Karpas-422 (cell line): ENCODE measurements around the gene ABHD17C. TPM values are rescaled to one million over a fixed set of nuclear protein-coding genes. Genes with fewer than 3 reads are reported as not detected.

ENCODE experiments used
- DNase-seq: peaks from one replicate; pipeline ENCODE4 v3.0.0-alpha.2; 2015
- H2AFZ ChIP-seq: fragments of 200-600 bp; sonication (generic); 2 replicates; pipeline ENCODE4 v1.6.1; 2014; ENCODE audit warnings: antibody characterized with exemption, low read length, mixed read lengths
- H3K27ac ChIP-seq: fragments of 200-600 bp; sonication (generic); 2 replicates; pipeline ENCODE4 v1.5.1; 2014; ENCODE audit warnings: mild to moderate bottlenecking, low read length, moderate library complexity
- H3K27me3 ChIP-seq: fragments of 200-600 bp; sonication (generic); 2 replicates; pipeline ENCODE4 v1.6.1; 2014; ENCODE audit warnings: low read length, mixed read lengths
- H3K36me3 ChIP-seq: fragments of 200-600 bp; sonication (generic); 2 replicates; pipeline ENCODE4 v1.6.1; 2014; ENCODE audit warnings: low read length, mixed read lengths; ENCODE audit not compliant: insufficient read depth
- H3K4me1 ChIP-seq: fragments of 200-600 bp; sonication (generic); 2 replicates; pipeline ENCODE4 v1.6.1; 2014; ENCODE audit warnings: mild to moderate bottlenecking, low read length, mixed read lengths
- H3K4me2 ChIP-seq: fragments of 200-600 bp; sonication (generic); 2 replicates; pipeline ENCODE4 v1.6.1; 2014; ENCODE audit warnings: low read length, low read depth, mild to moderate bottlenecking; ENCODE audit not compliant: poor library complexity, severe bottlenecking
- H3K4me3 ChIP-seq: fragments of 200-600 bp; sonication (generic); 2 replicates; pipeline ENCODE4 v1.5.1; 2014; ENCODE audit warnings: mild to moderate bottlenecking, antibody characterized with exemption, low read length, mixed read lengths
- H3K79me2 ChIP-seq: fragments of 200-600 bp; sonication (generic); 2 replicates; pipeline ENCODE4 v1.6.1; 2014; ENCODE audit warnings: mild to moderate bottlenecking, low read length, mixed read lengths
- H3K9ac ChIP-seq: fragments of 200-600 bp; sonication (generic); 2 replicates; pipeline ENCODE4 v1.6.0; 2014; ENCODE audit warnings: low read length
- H3K9me2 ChIP-seq: fragments of 200-600 bp; sonication (generic), shearing (Covaris generic); replicated peaks from 2 replicates; pipeline ENCODE4 v1.6.0; 2014; ENCODE audit warnings: mild to moderate bottlenecking, low read length, moderate library complexity; ENCODE audit not compliant: insufficient read depth
- H3K9me3 ChIP-seq: fragments of 300-700, 200-600 bp; sonication (generic); 2 replicates; pipeline ENCODE4 v1.6.1; 2014; ENCODE audit warnings: low read length, mixed read lengths
- H4K20me1 ChIP-seq: fragments of 200-600 bp; sonication (generic); 2 replicates; pipeline ENCODE4 v1.6.1; 2014; ENCODE audit warnings: mild to moderate bottlenecking, antibody characterized with exemption, low read length, low read depth; ENCODE audit not compliant: insufficient read depth
- total RNA-seq: library from RNA; depleted of rRNA; stranded (reverse); fragments of >200 nt; shearing (Covaris generic); gene quantifications from 2 replicates; pipeline ENCODE4 v1.2.3, GENCODE V29; 2014; ENCODE audit warnings: low replicate concordance

Gene ABHD17C
- total RNA-seq, 1 experiment from 2014 or later: 0.48 TPM

DNA sequence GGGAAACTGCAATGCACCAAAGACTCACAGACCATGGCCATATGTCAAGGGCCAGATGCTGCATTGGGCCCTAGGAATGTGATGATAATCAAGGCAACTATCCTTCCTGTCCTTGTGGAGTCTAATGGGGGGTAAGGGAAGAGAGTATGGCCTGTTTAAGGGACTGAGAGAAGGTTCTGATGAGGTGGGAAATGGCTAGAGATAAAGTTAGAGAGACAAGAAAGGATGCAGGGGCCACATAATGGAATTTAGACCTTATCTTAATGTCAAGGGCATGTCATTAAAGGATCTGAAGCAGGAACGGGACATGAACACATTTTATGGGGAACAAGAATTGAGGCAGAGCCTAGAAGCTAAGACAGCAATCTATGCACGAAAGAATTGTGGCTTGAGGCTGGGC, 30.0 kb upstream of the ABHD17C start:
- Histone ChIP-seq H3K9me3 (no peaks in the 10 kb centered on the region), H3K36me3 (no peaks in the 10 kb centered on the region), H2AFZ (no peak overlapping the region), H3K9ac (no peak overlapping the region), H3K9me2 (no peaks in the 10 kb centered on the region), H3K4me2 (no peak overlapping the region), H3K79me2 (no peaks in the 10 kb centered on the region), H3K27me3 (no peaks in the 10 kb centered on the region), H4K20me1 (no peaks in the 10 kb centered on the region), H3K27ac (no peak overlapping the region), H3K4me1 (no peaks in the 10 kb centered on the region), H3K4me3 (no peak overlapping the region)
- no peak for DNase-seq

DNA sequence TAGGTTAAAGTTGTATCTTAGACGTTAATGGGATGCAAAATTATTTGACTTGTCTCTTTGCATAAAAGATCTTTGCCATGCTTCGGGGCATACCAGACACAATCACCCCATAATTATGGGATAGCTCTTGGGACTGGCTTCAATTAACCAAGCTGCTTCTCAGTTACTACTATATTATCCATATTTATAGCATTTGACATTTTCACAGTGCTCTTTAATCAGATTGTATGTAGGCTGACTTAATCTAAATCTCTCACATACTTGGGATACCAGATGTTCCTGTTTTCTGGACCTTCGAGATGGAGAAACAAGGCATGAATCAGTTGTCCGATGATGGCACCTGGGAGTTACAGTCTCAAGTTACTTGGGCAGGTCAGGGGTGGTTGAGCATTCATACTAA, 27.2 kb upstream of the ABHD17C start:
- no peaks in the 10 kb centered on the region for H3K36me3 ChIP-seq
- H3K9ac ChIP-seq: no peak overlapping the region
- H3K4me1 ChIP-seq: no peaks in the 10 kb centered on the region
- H3K79me2 ChIP-seq: no peaks in the 10 kb centered on the region
- H4K20me1 ChIP-seq: no peaks in the 10 kb centered on the region
- H3K9me3 ChIP-seq: no peaks in the 10 kb centered on the region
- no peak for DNase-seq
- H3K27me3 ChIP-seq: no peaks in the 10 kb centered on the region
- H3K27ac ChIP-seq: no peak overlapping the region
- H2AFZ ChIP-seq: no peak overlapping the region
- H3K4me2 ChIP-seq: no peak overlapping the region
- no peaks in the 10 kb centered on the region for H3K9me2 ChIP-seq
- no peak overlapping the region for H3K4me3 ChIP-seq

DNA sequence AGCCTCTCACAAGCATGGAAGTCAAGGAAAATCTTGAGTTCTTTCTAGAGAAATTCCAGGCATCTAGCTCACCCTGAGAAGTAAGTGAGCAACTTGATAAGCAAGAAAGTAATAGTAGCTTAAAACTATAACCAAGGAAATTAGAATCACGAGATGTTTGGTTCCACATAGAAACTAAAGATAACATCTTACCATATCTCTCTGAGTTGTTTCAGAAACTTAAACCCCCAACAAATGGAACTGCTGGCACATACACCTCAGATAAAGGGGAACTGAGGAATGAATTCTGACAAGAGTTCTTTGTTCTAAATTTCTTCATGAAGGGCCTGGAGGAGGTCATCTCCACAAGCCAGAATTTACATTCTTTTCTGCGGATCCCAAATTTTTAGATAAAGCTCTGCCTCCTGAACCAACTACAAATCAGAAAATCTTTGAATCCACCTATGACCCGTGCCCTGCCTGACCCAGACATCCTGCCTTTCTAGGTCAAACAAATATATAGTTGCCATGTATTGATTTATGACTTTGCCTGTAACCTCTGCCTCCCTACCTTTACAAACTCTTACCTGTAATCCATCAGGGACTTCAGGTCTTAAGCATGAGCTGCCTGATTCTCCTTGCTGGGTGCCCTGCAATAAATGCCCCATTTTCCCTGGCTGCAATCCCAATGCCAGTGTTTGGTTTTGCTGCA, 26.4 kb upstream of the ABHD17C start:
- no peaks in the 10 kb centered on the region for H3K27me3 ChIP-seq
- no peaks in the 10 kb centered on the region for H3K9me2 ChIP-seq
- H3K4me3 ChIP-seq: no peak overlapping the region
- H3K4me2 ChIP-seq: no peak overlapping the region
- DNase-seq: no peak
- H3K27ac ChIP-seq: no peak overlapping the region
- no peaks in the 10 kb centered on the region for H4K20me1 ChIP-seq
- no peaks in the 10 kb centered on the region for H3K36me3 ChIP-seq
- H2AFZ ChIP-seq: no peak overlapping the region
- no peaks in the 10 kb centered on the region for H3K4me1 ChIP-seq
- no peaks in the 10 kb centered on the region for H3K79me2 ChIP-seq
- H3K9me3 ChIP-seq: no peaks in the 10 kb centered on the region
- no peak overlapping the region for H3K9ac ChIP-seq

DNA sequence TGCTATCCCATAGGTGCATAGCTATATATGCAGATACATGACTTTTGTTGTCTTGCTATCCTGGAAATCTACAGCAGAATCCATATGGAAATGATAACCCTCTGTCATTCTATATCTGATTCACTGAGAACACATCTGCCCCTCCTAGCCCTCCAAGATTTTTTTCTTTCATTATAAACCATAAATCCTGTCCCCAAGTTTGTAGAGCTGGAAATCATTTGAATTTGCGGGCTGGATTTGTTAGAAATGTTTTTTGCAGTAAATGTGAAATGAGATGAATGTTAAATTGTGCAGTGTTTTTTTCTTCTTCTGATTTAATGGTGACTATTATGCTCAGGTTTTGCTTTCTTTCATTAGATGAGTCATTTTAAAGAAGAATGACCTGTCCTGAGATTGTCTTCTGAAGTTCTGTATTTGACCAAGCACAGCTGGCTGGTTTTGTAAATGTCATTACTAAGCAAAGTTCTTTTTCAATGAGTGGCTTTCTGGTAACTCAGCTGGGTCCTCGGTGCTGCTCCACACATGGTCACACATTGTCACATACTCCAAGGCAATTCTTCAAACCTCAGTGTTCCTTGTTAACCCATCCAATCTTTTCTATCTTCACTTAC, 25.3 kb upstream of the ABHD17C start:
- H2AFZ ChIP-seq: no peak overlapping the region
- DNase-seq: no peak

DNA sequence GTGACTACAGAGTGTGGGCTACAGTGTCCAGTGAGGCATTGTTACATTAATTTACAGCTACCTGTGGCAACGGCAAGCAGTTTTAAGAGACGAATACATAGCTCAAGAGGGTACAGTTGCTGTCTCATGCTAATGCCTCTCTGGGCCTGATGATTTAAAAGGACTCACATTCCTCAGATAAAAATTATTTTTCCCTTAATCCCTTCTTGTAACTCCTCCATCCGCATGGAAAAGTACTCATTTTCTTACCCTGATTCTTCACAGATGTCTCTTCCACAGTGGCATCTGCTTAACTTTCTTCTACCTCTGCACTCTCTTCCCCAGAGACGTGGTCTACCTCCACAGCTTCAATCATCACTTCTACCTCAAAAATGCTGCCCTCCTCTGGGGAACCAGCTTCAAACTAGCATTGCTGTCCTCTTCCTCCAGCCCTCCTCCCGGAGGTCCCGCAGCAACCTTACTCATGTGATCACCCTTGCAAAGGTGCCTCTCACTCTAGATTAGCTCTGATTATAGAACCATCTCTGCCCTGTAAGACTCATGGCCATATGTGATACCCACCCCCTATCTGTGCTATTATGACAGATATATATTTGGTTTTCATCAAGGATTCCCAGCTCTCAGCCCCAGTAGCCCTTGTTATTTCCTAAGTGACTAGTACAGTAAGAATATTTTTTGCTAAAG, 21.4 kb upstream of the ABHD17C start:
- H3K9me3 ChIP-seq: no peaks in the 10 kb centered on the region
- H3K4me3 ChIP-seq: no peak overlapping the region
- no peak overlapping the region for H2AFZ ChIP-seq
- H3K36me3 ChIP-seq: no peaks in the 10 kb centered on the region
- H3K79me2 ChIP-seq: no peaks in the 10 kb centered on the region
- H3K27ac ChIP-seq: no peak overlapping the region
- no peaks in the 10 kb centered on the region for H3K9me2 ChIP-seq
- H3K4me2 ChIP-seq: no peak overlapping the region
- H4K20me1 ChIP-seq: no peaks in the 10 kb centered on the region
- no peak for DNase-seq
- H3K27me3 ChIP-seq: no peaks in the 10 kb centered on the region
- no peaks in the 10 kb centered on the region for H3K4me1 ChIP-seq
- H3K9ac ChIP-seq: no peak overlapping the region

More for the DNA sequence above, 25.3 kb upstream of the ABHD17C start:
- no peaks in the 10 kb centered on the region for H3K9me2 ChIP-seq
- no peaks in the 10 kb centered on the region for H3K27me3 ChIP-seq
- H3K36me3 ChIP-seq: no peaks in the 10 kb centered on the region
- no peaks in the 10 kb centered on the region for H3K4me1 ChIP-seq
- H3K9ac ChIP-seq: no peak overlapping the region
- no peaks in the 10 kb centered on the region for H3K79me2 ChIP-seq
- no peaks in the 10 kb centered on the region for H3K9me3 ChIP-seq
- H3K27ac ChIP-seq: no peak overlapping the region
- no peaks in the 10 kb centered on the region for H4K20me1 ChIP-seq
- no peak overlapping the region for H3K4me2 ChIP-seq
- no peak overlapping the region for H3K4me3 ChIP-seq

DNA sequence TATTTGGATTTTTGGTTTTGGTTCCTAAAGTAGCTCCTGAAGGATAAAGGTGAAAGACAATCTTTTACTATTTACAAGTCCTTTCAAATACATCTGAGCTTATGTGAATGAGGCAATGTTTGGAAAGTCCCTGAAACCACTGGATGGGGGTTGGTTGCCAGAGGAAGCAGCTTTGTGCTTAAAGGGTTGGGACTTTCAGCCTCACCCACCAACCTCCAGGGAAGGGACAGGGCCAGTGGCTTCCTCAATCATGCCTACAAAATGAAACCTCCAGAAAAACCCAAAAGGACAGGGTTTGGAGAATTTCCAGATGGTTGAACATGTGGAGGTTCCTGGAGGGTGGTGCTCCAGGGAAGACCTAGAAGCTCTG, 20.9 kb upstream of the ABHD17C start:
- Histone ChIP-seq H3K27me3 (no peaks in the 10 kb centered on the region), H3K36me3 (no peaks in the 10 kb centered on the region), H3K4me2 (no peak overlapping the region), H3K9ac (no peak overlapping the region), H3K4me1 (no peaks in the 10 kb centered on the region), H4K20me1 (no peaks in the 10 kb centered on the region), H3K27ac (no peak overlapping the region), H3K9me3 (no peaks in the 10 kb centered on the region), H3K9me2 (no peaks in the 10 kb centered on the region), H3K79me2 (no peaks in the 10 kb centered on the region), H3K4me3 (no peak overlapping the region), H2AFZ (no peak overlapping the region)
- DNase-seq: no peak

DNA sequence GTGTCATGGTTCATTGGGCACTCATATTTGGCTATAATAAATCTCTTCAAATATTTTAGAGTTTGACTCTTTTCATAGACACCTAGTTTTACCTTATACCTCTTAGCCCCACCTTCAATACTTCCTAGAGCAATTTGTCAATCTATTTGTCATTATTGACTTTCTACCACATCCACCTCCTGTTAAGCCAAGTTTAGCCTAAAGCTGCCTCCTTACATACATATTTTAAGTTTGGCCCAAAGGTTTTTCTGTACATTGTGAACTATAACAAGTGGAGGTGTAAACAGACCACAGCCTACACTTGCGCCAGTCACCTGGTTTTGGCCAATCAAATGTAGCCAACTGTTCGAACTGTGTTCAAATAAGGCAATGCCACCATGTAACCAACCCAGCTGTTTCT, 18.1 kb upstream of the ABHD17C start:
- Histone ChIP-seq H3K9ac (no peak overlapping the region), H3K9me2 (no peaks in the 10 kb centered on the region), H3K27ac (no peak overlapping the region), H3K36me3 (no peaks in the 10 kb centered on the region), H2AFZ (no peak overlapping the region), H4K20me1 (no peaks in the 10 kb centered on the region), H3K27me3 (no peaks in the 10 kb centered on the region), H3K4me3 (no peak overlapping the region), H3K9me3 (no peaks in the 10 kb centered on the region), H3K79me2 (no peaks in the 10 kb centered on the region), H3K4me2 (no peak overlapping the region), H3K4me1 (no peaks in the 10 kb centered on the region)
- DNase-seq: no peak

DNA sequence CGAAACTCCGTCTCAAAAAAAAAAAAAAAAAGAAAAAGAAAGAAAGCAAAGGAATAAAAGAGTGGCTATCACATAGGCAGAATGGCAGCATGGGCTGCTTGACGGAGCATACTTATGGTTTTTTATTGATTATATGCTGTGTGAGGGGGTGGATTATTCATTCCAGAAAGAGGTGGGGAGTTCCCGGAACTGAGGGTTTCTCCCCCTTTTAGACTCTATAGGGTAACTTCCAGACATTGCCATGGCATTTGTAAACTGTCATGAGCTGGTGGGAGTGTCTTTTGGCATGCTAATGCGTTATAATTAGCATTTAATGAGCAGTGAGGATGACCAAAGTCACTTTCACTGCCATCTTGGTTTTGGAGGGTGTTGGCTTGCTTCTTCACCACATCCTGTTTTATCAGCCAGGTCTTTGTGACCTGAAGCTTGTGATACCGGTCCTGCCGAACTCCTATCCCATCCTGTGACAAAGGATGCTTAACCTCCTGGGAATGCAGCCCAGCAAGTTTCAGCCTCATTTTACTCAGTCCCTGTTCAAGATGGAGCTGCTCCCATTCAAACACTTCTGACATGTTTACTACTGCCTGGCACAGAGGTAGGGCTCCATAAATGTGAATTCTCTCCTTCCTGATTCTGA, 15.8 kb upstream of the ABHD17C start:
- no peak overlapping the region for H3K27ac ChIP-seq
- H3K27me3 ChIP-seq: no peaks in the 10 kb centered on the region
- H3K4me2 ChIP-seq: no peak overlapping the region
- H3K4me1 ChIP-seq: no peaks in the 10 kb centered on the region
- no peak for DNase-seq
- H3K9ac ChIP-seq: no peak overlapping the region
- H2AFZ ChIP-seq: no peak overlapping the region
- no peaks in the 10 kb centered on the region for H3K79me2 ChIP-seq
- H3K9me3 ChIP-seq: no peaks in the 10 kb centered on the region
- no peaks in the 10 kb centered on the region for H4K20me1 ChIP-seq
- H3K36me3 ChIP-seq: no peaks in the 10 kb centered on the region
- no peak overlapping the region for H3K4me3 ChIP-seq
- H3K9me2 ChIP-seq: no peaks in the 10 kb centered on the region
